GM12873 (cell line): Measurements from ENCODE around the gene GIGYF2.

ENCODE experiments used
- CTCF ChIP-seq: IDR thresholded peaks from 2 replicates; pipeline ENCODE4 v1.5.1; 2012; ENCODE audit warnings: low read depth, mild to moderate bottlenecking, moderate library complexity, low read length, control low read depth; ENCODE audit not compliant: insufficient read depth; ENCODE audit errors: missing control alignments

GIGYF2 gene

GRCh38 chr2:232863996-232864395, 166.9 kb downstream of the GIGYF2 start:
- no peak for TF ChIP-seq CTCF

GRCh38 chr2:232865165-232865564, 168.0 kb downstream of the GIGYF2 start:
- TF ChIP-seq CTCF, result no peak

- no peak for TF ChIP-seq CTCF
Measured at GRCh38 chr2:232866104-232866503, 169.0 kb downstream of the GIGYF2 start.

GRCh38 chr2:232869138-232870017, 172.2 kb downstream of the GIGYF2 start:
- TF ChIP-seq CTCF, result no peak

GRCh38 chr2:232870018-232870765, 173.1 kb downstream of the GIGYF2 start, which contains the start of gene SNORC:
Gene SNORC (plus strand): TSS chr2:232870264. CDS start chr2:232870342, 78 bp downstream.
- TF ChIP-seq CTCF, result no peak

- no peak for TF ChIP-seq CTCF
Measured at GRCh38 chr2:232870766-232871371, 173.7 kb downstream of the GIGYF2 start.

GRCh38 chr2:232871418-232871834, 174.3 kb downstream of the GIGYF2 start:
- no peak for TF ChIP-seq CTCF
